IMR-90 (cell line): ENCODE data around the gene ENHO. TPM values are rescaled to one million over a fixed set of nuclear protein-coding genes. Genes with fewer than 3 reads are reported as not detected.

ENCODE experiments used
- ATAC-seq: fragments of 200-7000 bp; cut with Tn5 transposase; 2 replicates; pipeline ENCODE4 v1.9.1; 2020; ENCODE audit warnings: low read depth, mild to moderate bottlenecking, moderate library complexity
- BruUV-seq: library from RNA; stranded (reverse); fragments of 400-500 nt; replicated peaks from 2 replicates; lab custom pipeline; 2021; lab: Mats Ljungman, UMichigan
- CTCF ChIA-PET: fragments of 300-600 bp; formaldehyde crosslinking; extraction: SDS; loops from one replicate; lab custom pipeline; 2021; ENCODE audit warnings: antibody characterized with exemption; lab: Yijun Ruan, JAX
- POLR2A ChIA-PET: fragments of 300-600 bp; sonication (Branson Sonifier 250); formaldehyde crosslinking; loops from one replicate; lab custom pipeline; 2022; ENCODE audit warnings: antibody characterized with exemption; ENCODE audit not compliant: unreplicated experiment; lab: Charles Lee
- DNase-seq: peaks from one replicate; pipeline ENCODE4 v3.0.0; 2013
- H2AFZ ChIP-seq: replicated peaks from 2 replicates; pipeline ENCODE3; 2013; ENCODE audit warnings: low read length, mild to moderate bottlenecking; ENCODE audit not compliant: poor library complexity
- H2AK5ac ChIP-seq: 2 replicates; pipeline ENCODE4 v1.6.1; 2013; ENCODE audit warnings: low read depth, low read length, inconsistent platforms
- H2AK9ac ChIP-seq: replicated peaks from 2 replicates; pipeline ENCODE3; 2013; ENCODE audit warnings: mild to moderate bottlenecking, low read depth, low read length, moderate library complexity; ENCODE audit not compliant: poor library complexity
- H2BK120ac ChIP-seq: 2 replicates; pipeline ENCODE4 v1.6.1; 2013; ENCODE audit warnings: low read depth, low read length, inconsistent platforms
- H2BK15ac ChIP-seq: 3 replicates; pipeline ENCODE4 v1.6.1; 2013; ENCODE audit warnings: low read depth, low read length, inconsistent platforms
- H2BK20ac ChIP-seq: 2 replicates; pipeline ENCODE4 v1.6.1; 2013; ENCODE audit warnings: low read depth, mild to moderate bottlenecking, inconsistent platforms, low read length, moderate library complexity
- H2BK5ac ChIP-seq: 2 replicates; pipeline ENCODE4 v1.6.1; 2013; ENCODE audit warnings: mild to moderate bottlenecking, low read depth, low read length, inconsistent platforms; ENCODE audit not compliant: poor library complexity, severe bottlenecking
- H3K14ac ChIP-seq: replicated peaks from 2 replicates; pipeline ENCODE4 v1.6.1; 2013; ENCODE audit warnings: low read depth, low read length, inconsistent platforms
- H3K18ac ChIP-seq: 2 replicates; pipeline ENCODE4 v1.6.1; 2013; ENCODE audit warnings: low read depth, low read length, control low read depth
- H3K23ac ChIP-seq: 2 replicates; pipeline ENCODE4 v1.6.1; 2013; ENCODE audit warnings: low read depth, low read length, inconsistent platforms
- H3K27ac ChIP-seq: 2 replicates; pipeline ENCODE4 v1.5.1; 2013; ENCODE audit warnings: mild to moderate bottlenecking, control low read depth, low read length; ENCODE audit not compliant: insufficient read depth
- H3K27me3 ChIP-seq: 2 replicates; pipeline ENCODE4 v1.6.1; 2013; ENCODE audit warnings: low read length; ENCODE audit not compliant: control insufficient read depth, insufficient read depth
- H3K36me3 ChIP-seq: 2 replicates; pipeline ENCODE4 v1.6.1; 2013; ENCODE audit warnings: low read length, mixed read lengths; ENCODE audit not compliant: control insufficient read depth, insufficient read depth
- H3K4ac ChIP-seq: 2 replicates; pipeline ENCODE4 v1.6.1; 2013; ENCODE audit warnings: low read depth, low read length, inconsistent platforms
- H3K4me1 ChIP-seq: 2 replicates; pipeline ENCODE4 v1.6.1; 2013; ENCODE audit warnings: low read length, mixed read lengths; ENCODE audit not compliant: control insufficient read depth, insufficient read depth
- H3K4me2 ChIP-seq: 2 replicates; pipeline ENCODE4 v1.6.1; 2013; ENCODE audit warnings: low read depth, mild to moderate bottlenecking, control low read depth, low read length, moderate library complexity
- H3K4me3 ChIP-seq: 2 replicates; pipeline ENCODE4 v1.5.1; 2013; ENCODE audit warnings: low read depth, mild to moderate bottlenecking, control low read depth, low read length, moderate library complexity; ENCODE audit not compliant: insufficient read depth
- H3K56ac ChIP-seq: 2 replicates; pipeline ENCODE4 v1.6.1; 2013; ENCODE audit warnings: low read length, inconsistent platforms; ENCODE audit not compliant: insufficient read depth; ENCODE audit errors: extremely low read depth
- H3K79me1 ChIP-seq, 2 experiments: 2 replicates each; pipeline ENCODE4 v1.6.1; 2013; ENCODE audit warnings: low read length in 2 of 2, inconsistent platforms in 1 of 2, low read depth in 1 of 2
- H3K9ac ChIP-seq: 2 replicates; pipeline ENCODE4 v1.6.1; 2013; ENCODE audit warnings: low read depth, low read length, control low read depth
- H3K9me1 ChIP-seq: 2 replicates; pipeline ENCODE4 v1.6.1; 2013; ENCODE audit warnings: low read length, inconsistent platforms; ENCODE audit not compliant: insufficient read depth
- H3K9me3 ChIP-seq: 2 replicates; pipeline ENCODE4 v1.6.1; 2013; ENCODE audit warnings: low read length; ENCODE audit not compliant: control insufficient read depth, insufficient read depth
- H4K20me1 ChIP-seq: 2 replicates; pipeline ENCODE4 v1.6.1; 2013; ENCODE audit warnings: low read length, inconsistent platforms; ENCODE audit not compliant: insufficient read depth
- H4K5ac ChIP-seq: 2 replicates; pipeline ENCODE4 v1.6.1; 2013; ENCODE audit warnings: mild to moderate bottlenecking, low read depth, low read length, control low read depth
- H4K8ac ChIP-seq, 2 experiments: 2 replicates each; pipeline ENCODE4 v1.6.1; 2013; ENCODE audit warnings: low read depth in 2 of 2, low read length in 2 of 2, control low read depth in 1 of 2, inconsistent platforms in 1 of 2
- H4K91ac ChIP-seq: 2 replicates; pipeline ENCODE4 v1.6.1; 2013; ENCODE audit warnings: low read depth, low read length, inconsistent platforms; ENCODE audit not compliant: insufficient read depth
- BHLHE40 ChIP-seq: fragments of 150-350 bp; IDR thresholded peaks from 2 replicates; pipeline ENCODE4 v1.6.1; 2016; ENCODE audit warnings: mild to moderate bottlenecking, low read depth, low read length
- MAFK ChIP-seq: IDR thresholded peaks from 2 replicates; pipeline ENCODE4 v1.6.1; 2012; ENCODE audit warnings: low read depth, low read length, improper control_type of control experiment
- NFE2L2 ChIP-seq: fragments of 150-350 bp; IDR thresholded peaks from 2 replicates; pipeline ENCODE4 v1.6.1; 2016; ENCODE audit warnings: low read depth, mild to moderate bottlenecking, low read length
- POLR2A ChIP-seq: IDR thresholded peaks from 2 replicates; pipeline ENCODE4 v1.6.1; 2012; ENCODE audit warnings: mild to moderate bottlenecking, low read depth, low read length
- RCOR1 ChIP-seq: IDR thresholded peaks from 2 replicates; pipeline ENCODE4 v1.6.1; 2012; ENCODE audit warnings: mild to moderate bottlenecking, low read length, improper control_type of control experiment; ENCODE audit not compliant: insufficient replicate concordance
- WGBS, 2 experiments: methylation state at CpG; one replicate each; pipeline versions ENCODE4 v1.1.5 to v1.1.7; 2013; ENCODE audit warnings: missing lambda C conversion rate in 2 of 2; ENCODE audit not compliant: insufficient read length in 1 of 2; ENCODE audit errors: extremely low coverage in 2 of 2; 5-methylcytosine and 5-hydroxymethylcytosine counted together
- dilution Hi-C: fragments of 300-500 bp; cut with HindIII; formaldehyde crosslinking; loops from one replicate; pipeline ENCODE4 v1.14.3; 2018; ENCODE audit warnings: low sequenced_read_pairs; ENCODE audit not compliant: unreplicated experiment
- in situ Hi-C: fragments of 300-500 bp; cut with MboI; formaldehyde crosslinking; loops from 3 replicates; pipeline ENCODE4 v1.14.3; 2019; ENCODE audit warnings: low sequenced_read_pairs, inconsistent platforms, mixed read lengths
- intact Hi-C: fragments of 100-400 bp; cut with micrococcal nuclease; formaldehyde crosslinking; loops from 2 replicates; pipeline ENCODE4 v1.10.0; 2022
- polyA plus RNA-seq, 3 experiments: library from polyadenylated mRNA; depleted of rRNA; stranded (reverse); fragments of >200 nt; gene quantifications; 2 replicates each; pipeline ENCODE4 v1.2.3, GENCODE V29; 2012; ENCODE audit warnings: low replicate concordance in 1 of 3
- total RNA-seq: library from RNA; depleted of rRNA; stranded (reverse); fragments of >200 nt; gene quantifications from 2 replicates; pipeline ENCODE4 v1.2.3, GENCODE V29; 2012
- TF ChIP-seq, protein P1 (sequence below): fragments of 150-350 bp; IDR thresholded peaks from 2 replicates; pipeline ENCODE4 v1.6.1; 2016; ENCODE audit warnings: low read depth, mild to moderate bottlenecking, low read length, moderate library complexity, borderline replicate concordance
- TF ChIP-seq, protein P2 (sequence below): conservative IDR thresholded peaks from 2 replicates; pipeline ENCODE4 v1.5.1; 2012; ENCODE audit warnings: mild to moderate bottlenecking, low read depth, low read length, improper control_type of control experiment

The ENHO gene
- total and polyA plus RNA-seq, 2 of the 4 experiments (the other 2 are of a cell fraction) = not detected

DNA sequence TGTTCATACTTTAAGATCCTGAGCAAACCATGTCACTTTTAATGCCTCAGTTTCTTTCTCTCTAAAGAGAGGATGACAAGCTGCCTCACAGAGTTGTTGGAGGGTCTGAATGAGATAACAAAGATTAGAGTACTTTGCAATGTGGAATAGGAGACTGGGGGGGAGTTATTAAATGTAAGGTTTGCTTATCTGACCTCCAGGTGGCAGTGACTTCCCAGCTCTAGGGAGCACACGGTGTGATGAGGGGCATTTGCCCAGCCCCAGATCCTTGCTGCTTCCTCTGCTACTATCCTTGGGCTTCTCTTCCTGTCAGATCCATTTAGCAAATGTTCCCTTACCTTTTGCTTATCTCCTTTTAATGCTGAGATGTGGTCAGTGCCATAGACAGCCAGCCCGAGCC, 30.7 kb downstream of the ENHO start:
- in situ Hi-C loops = loop anchor here (5.0 to 10.0 kb wide), 2 partner anchors 57 to 85 kb away; no protein-coding TSS in a partner anchor
- POLR2A ChIA-PET = no interaction called here

More for the DNA sequence above, 30.7 kb downstream of the ENHO start:
- no peak overlapping the region for H3K18ac ChIP-seq
- no TSS peak for BruUV-seq
- H3K79me1 ChIP-seq = no peaks in the 10 kb centered on the region
- DNase-seq = no peak
- H4K8ac ChIP-seq = no peak overlapping the region
- no peak overlapping the region for H3K9ac ChIP-seq
- H3K27ac ChIP-seq = no peak overlapping the region
- no peak for ATAC-seq
- H3K56ac ChIP-seq = no peak overlapping the region
- no peak overlapping the region for H2BK120ac ChIP-seq
- no peak overlapping the region for H2AK5ac ChIP-seq
- no peak overlapping the region for H2AK9ac ChIP-seq
- H2BK20ac ChIP-seq = no peak overlapping the region
- dilution Hi-C loops = no loop called here
- no peak overlapping the region for H2BK15ac ChIP-seq
- no peak overlapping the region for H4K91ac ChIP-seq
- H3K14ac ChIP-seq = no peak overlapping the region
- no peak overlapping the region for H3K23ac ChIP-seq
- H3K4ac ChIP-seq = no peak overlapping the region
- H3K4me1 ChIP-seq = no peaks in the 10 kb centered on the region
- H3K4me2 ChIP-seq = no peak overlapping the region
- no peak overlapping the region for H2BK5ac ChIP-seq
- H4K5ac ChIP-seq = no peak overlapping the region
- H3K36me3 ChIP-seq = no peaks in the 10 kb centered on the region
- peaks cover 25% of the 10 kb centered on the region for H3K27me3 ChIP-seq
- no peaks in the 10 kb centered on the region; the same call in 1 of the 2 replicates for H4K20me1 ChIP-seq
- no peaks in the 10 kb centered on the region for H3K9me1 ChIP-seq
- intact Hi-C loops = no loop called here
- H3K9me3 ChIP-seq = no peaks in the 10 kb centered on the region
- no peak overlapping the region for H2AFZ ChIP-seq
- no CpG with 5 or more reads among the region's 2 CpGs for WGBS, 2 experiments
- TF ChIP-seq RCOR1 (no peak), NFE2L2 (no peak), POLR2A (no peak), BHLHE40 (no peak), MAFK (no peak)
- TF ChIP-seq, protein P1, sequence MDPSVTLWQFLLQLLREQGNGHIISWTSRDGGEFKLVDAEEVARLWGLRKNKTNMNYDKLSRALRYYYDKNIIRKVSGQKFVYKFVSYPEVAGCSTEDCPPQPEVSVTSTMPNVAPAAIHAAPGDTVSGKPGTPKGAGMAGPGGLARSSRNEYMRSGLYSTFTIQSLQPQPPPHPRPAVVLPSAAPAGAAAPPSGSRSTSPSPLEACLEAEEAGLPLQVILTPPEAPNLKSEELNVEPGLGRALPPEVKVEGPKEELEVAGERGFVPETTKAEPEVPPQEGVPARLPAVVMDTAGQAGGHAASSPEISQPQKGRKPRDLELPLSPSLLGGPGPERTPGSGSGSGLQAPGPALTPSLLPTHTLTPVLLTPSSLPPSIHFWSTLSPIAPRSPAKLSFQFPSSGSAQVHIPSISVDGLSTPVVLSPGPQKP = no peak
- TF ChIP-seq, protein P2, sequence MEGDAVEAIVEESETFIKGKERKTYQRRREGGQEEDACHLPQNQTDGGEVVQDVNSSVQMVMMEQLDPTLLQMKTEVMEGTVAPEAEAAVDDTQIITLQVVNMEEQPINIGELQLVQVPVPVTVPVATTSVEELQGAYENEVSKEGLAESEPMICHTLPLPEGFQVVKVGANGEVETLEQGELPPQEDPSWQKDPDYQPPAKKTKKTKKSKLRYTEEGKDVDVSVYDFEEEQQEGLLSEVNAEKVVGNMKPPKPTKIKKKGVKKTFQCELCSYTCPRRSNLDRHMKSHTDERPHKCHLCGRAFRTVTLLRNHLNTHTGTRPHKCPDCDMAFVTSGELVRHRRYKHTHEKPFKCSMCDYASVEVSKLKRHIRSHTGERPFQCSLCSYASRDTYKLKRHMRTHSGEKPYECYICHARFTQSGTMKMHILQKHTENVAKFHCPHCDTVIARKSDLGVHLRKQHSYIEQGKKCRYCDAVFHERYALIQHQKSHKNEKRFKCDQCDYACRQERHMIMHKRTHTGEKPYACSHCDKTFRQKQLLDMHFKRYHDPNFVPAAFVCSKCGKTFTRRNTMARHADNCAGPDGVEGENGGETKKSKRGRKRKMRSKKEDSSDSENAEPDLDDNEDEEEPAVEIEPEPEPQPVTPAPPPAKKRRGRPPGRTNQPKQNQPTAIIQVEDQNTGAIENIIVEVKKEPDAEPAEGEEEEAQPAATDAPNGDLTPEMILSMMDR = no peak
- H3K4me3 ChIP-seq = no peak overlapping the region
- CTCF ChIA-PET = no interaction called here
